AML-193 (cell line): ENCODE measurements around the gene DDX19B.
"Not testable (repeated sequence)": the region's sequence is repeated elsewhere in the genome, so short reads cannot be mapped to it uniquely, and the experiment has no call there.

ENCODE experiments used
- DNase-seq, 2 experiments: peaks; one replicate each; lab custom pipeline; 2025; lab: John Stamatoyannopoulos, UW

Gene DDX19B

DNA sequence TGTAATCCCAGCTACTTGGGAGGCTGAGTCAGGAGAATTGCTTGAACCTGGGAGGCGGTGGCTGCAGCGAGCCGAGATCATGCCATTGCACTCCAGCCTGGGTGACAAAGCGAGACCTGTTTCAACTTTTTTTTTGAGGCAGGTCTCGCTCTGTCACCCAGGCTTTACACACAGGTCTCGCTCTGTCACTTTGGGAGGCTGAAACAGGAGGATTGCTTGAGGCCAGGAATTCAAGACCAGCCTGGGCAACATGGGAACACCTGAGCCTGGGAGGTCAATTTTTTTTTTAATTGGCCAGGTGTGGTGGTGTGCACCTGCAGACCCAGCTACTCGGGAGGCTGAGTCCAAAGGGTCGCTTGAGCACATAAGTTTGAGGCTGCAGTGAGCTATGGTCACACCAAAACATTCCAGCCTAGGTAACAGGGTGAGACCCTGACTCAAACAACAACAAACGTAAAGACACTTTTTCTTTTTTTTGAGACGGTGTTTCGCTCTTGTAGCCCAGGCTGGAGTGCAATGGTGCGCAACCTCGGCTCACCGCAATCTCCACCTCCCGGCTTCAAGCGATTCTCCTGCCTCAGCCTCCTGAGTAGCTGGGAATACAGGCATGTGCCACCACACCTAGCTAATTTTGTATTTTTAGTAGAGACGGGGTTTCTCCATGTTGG lies 11.5 kb upstream of the DDX19B start:
- DNase-seq, result not testable (repeated sequence)

DNA sequence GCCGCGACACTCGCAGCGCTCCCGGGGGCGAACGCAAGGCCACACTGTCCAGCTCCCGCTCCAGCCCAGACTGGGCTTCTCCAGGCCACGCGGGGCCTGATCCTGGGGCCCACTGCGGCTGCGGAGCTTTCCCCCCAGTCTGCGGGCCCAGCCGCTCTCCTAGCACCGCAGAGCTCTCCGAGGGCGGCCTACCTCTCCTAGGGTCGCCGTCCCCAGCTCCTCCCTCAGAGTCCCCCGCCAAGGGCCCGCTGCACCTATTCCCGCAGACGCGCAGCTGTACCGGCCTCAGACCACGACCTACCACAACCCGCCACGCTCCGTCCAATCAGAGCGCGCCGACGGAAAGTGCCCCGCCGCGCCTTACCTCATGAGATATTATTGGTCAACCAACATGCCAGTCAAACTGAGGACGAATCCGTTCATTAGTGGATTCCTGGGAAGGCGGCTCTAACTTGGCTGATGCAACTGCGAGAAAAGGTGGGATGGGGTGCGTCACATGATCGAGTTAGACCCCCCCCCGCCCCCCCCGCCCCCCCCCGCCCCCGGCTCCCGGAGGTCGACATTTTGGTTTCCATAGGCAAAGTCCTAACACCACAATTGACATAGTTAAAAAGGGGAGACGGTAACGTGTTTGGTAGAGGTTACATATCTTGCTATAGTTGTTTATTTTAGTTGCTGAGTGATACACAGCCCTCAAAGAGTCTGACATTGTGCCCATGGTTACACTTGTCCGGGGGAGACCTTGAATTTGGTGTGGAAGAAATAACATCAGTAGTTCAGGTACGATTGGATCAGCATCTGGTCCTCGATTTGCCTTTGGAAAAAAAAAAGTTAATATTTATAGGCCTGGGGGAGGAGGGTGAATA lies 9.5 kb upstream of the DDX19B start, which contains the start of gene AARS1:
AARS1 (minus strand) TSS at position 278 of the 866 bp plus-strand sequence. CDS start 6,743 bp downstream, outside the sequence.
- DNase-seq, result peak; percentile 92 to 96

DNA sequence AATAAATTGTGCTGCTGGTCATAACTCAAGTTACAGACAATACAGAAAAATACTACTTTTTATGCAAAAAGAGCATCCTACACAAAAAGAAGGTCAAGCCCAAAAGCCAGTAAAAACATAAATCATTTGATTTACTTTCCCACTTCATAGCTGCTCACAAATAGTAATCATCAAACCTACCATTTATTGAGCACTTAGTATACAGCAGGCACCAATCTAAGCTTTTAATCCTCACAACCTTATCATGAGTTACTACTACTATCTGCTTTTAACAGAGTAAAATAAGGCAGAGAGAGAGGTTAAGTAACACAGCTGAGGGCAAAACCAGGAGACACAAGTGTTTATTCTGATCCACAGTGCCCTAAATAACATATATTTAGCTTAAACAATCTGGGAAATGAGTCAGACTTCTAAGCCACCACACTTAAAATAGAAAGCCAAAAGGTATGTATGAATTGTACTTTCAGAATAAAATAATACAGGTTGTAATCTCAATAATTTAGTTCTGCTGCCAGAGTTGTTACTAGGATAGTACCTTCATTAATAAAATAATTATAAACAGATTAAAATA lies 8.0 kb upstream of the DDX19B start:
- no peak for DNase-seq

DNA sequence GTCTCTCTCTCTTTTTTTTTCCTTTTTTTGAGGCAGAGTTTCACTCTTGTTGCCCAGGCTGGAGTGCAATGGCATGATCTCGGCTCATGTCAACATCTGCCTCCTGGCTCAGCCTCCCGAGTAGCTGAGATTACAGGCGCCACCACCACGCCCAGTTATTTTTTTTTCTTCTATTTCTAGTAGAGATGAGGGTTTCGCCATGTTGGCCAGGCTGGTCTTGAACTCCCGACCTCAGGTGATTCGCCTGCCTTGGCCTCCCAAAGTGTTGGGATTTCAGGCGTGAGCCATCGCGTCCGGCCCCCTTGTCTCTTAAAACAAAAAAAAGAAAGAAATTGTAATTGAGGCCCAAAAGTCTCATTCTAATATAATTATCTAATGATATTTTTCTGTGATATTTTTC lies 6.8 kb upstream of the DDX19B start:
- DNase-seq, result not testable (repeated sequence)

DNA sequence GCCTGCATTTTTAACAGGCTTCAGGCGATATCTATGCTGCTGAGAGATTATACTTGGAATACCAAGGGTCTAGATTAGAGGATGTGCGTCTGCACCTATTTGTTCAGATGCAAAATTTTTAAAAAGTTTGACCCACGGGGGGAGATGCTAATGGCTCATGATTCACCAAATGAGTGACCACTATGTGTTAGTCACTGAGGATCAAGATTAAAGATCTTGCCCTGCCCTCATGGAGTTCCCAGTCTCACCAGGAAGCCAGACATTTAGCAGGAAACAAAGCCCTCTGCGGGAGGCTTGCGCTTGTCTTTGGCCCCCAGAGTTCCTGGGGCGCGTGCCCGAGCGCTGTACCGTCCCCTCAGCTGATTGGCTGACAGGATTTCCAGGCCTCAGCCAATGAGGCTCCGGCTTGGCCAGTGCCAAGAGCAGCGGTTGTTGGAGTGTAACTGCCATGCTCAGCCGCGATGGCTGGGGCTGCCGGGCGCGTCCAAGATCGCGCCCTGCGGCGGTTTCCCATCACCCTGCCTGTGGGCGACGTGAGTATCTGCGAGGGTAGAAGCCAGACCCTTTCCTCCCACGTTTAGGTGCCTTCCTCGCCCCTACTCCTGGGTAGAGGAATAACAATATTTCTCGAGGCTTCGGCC lies 4.5 kb upstream of the DDX19B start:
- DNase-seq, result no peak

DNA sequence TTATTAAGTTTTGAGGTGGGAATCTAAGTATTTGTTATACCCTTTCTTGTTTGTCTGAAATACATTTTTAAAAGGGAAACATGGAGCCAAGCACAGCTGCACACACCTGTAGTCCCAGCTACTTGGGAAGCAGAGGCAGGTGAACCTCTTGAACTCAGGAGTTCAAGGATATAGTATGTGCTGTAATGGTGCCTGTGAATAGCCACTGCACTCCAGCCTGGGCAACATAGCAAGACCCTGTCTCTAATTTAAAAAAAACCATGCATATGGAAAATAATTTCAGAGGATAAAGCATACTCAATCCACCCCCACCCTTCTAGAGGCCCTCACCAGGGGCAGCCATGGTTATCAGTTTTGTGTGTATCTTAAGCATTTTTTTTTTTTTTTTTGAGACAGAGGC lies 3.4 kb upstream of the DDX19B start:
- DNase-seq, result no peak

DNA sequence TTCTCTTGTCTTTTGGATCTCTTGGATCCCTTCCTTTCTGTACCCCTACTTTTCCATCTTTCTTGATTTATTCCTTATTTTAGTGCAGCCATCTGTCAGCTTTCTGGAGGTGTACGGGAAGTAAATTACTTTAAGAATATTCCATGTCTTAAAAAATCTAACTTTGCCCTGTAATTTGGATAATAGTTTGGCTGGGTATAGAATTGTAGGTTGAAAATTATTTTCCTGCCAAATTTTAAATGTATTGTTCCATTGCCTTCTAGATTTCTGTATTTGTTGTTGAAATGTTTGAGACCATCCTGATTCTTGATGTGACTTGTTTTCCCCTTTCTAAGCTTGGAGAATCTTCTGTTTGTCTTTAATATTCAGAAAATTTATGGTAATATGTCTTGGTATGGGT lies 2.1 kb downstream of the DDX19B start:
- no peak for DNase-seq

DNA sequence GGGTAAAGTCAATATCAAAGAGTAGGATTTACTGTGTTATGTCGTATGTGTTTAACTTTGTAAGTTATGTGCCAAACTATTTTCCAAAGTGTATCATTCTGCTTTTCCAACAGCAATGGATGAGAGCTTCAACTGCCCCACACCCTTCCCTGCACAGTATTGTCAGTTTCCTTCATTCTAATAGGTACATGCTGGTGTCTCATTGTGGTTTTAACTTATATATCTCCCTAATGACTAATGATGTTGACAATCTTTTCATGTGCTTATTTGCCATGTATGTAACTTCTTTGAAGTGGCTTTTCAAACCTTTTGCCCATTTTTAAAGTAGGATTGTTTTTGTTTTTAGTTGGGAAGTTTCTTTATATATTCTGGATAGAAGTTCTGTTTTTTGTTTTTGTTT lies 3.8 kb downstream of the DDX19B start:
- no peak for DNase-seq

DNA sequence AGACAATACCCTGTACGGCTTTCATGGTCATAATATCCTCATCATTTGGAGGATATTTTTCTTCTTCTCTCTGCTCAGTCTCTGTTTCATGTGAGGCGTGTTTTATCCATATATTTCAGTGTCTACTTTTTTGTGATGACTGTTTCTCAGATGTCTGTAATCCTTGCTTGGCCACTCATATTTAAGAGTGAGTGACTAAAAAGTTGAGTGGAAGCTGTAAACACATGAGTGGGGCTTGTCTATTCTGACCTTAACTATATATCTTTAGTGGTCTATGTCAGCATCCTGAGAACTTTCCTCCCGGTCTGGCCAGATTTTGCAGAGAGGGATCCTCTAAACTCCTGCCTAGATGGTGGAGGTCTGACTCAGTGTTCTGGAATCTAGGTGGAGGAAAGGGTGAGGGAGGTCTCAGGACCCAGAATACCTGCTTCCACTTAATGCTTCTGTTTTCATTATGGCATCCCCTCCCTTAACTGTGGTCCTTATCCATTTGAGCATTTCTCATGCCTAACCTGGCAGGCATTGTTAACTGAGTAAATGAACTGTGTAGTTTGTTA lies 6.0 kb downstream of the DDX19B start:
- DNase-seq, result no peak

DNA sequence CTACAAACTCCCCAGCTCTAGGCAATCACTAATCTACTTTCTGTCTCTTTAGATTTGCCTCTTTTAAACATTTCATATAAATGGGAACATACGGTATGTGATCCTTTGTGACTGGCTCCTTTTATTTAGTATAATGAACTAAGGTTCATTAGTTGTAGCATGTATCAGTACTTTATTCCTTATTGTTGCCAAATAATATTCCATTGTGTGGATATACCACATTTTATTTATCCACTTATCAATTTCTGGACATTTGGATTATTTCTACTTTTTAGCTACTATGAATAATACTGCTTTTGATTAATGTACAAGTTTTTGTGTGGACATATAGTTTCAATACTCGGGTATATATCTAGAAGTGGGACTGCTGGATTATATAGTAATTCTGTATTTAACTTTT lies 7.9 kb downstream of the DDX19B start:
- no peak for DNase-seq

DNA sequence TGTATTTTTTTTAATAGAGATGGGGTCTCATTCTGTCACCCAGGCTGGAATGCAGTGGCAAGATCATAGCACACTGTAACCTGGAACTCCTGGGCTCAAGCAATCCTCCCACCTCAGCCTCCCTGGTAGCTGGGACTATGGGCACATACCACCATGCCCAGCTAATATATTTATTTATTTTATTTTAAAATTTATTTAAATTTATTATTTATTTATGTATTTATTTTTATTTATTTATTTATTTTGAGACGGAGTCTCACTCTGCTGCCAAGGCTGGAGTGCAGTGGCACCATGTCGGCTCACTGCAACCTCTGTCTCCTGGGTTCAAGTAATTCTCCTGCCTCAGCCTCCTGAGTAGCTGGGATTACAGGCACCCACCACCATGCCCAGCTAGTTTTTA lies 8.7 kb downstream of the DDX19B start:
- DNase-seq, result not testable (repeated sequence)

DNA sequence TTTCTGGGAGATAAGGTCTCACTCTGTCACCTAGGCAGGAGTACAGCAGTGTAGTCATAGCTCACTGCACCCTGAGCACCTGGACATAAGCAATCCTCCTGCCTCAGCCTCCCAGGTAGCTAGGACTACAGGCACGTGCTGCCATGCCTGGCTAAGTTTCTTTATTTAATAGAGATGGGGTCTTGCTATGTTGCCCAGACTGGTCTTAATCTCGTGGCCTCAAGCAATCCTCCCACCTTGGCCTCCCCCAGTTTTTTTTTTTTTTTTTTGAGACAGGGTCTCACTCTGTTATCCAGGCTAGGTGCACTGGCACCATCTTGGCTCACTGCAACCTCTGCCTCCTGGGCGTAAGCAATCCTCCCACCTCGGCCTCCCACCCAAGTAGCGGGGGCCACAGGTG lies 21.1 kb downstream of the DDX19B start:
- no peak for DNase-seq

DNA sequence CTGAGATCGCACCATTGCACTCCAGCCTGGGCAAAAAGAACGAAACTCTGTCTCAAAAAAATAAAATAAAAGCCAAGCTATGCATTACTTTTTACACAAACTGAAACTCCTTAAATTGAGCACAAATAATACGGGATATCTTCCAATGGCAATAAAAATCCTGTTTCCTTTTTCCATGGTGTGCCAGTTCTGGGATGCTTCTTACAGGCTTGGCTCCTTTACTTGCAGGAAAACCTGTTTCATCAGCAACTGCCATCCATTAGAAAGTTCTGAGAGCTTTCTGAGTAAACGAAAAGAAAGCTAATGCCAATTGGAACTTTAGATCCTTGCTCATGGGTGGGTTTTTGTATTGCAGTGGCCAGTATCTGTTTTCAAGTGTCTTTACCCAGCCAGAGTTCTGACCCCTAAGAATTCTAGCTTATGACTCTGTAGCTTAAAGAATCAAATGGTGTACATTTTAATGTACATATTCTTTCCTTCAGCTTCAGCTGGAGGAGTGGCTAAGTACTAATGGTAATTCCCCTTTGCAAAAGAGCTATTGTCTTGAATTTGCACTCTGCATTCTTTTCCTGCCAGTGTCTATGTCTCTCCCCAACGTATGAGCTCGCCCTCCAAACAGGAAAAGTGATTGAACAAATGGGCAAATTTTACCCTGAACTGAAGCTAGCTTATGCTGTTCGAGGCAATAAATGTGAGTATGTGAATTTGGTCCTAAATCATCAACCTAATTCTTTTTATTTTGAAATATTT lies 26.2 kb downstream of the DDX19B start:
- no peak for DNase-seq

DNA sequence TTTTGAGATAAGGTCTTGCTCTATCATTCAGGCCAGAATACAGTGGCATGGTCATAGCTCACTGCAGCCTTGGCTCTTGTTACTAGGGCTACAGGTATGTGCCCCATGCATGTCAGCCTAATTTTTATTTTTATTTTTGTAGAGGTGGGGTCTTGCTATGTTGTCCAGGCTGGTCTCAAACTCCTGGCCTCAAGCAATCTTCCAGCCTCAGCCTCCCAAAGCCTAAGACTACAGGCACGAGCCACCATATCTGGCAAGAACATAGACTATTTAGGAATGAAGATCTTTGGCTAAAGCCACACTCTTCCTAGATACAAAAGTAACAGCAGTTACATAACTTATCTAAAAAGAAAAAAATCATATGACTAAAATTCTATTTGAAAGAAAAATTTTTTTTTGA lies 32.1 kb downstream of the DDX19B start:
- no peak for DNase-seq

DNA sequence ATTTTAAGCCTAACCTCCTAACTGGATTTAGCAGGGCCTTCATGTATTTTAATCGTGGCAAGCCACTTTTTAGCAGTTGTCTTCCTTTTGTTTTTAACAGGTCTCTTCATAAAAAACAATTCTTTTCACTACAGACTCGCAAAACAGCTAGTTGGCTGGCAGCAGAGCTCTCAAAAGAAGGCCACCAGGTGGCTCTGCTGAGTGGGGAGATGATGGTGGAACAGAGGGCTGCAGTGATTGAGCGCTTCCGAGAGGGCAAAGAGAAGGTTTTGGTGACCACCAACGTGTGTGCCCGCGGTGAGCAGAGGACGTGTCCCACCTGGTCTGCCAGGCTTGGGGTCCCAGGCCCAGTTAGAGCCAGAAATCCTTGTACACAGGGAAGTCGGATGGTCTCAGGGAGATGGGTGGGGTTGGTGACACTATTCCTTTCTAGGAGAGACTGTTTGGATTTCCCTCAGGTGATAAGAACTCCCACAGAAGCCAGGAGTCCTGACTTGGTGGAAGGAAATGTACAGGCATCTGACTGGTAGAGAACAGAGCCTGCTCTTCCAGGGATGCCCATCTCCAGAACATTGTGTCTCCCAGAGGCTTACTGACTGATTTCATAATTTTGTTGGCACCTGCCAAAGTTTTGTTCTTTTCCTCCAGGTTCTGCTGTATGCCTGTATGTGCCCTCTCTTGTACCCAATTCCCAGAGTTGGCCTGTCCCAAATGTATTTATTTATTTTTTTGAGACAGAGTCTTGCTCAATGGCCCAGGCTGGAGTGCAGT lies 32.8 kb downstream of the DDX19B start:
- DNase-seq, result no peak

DNA sequence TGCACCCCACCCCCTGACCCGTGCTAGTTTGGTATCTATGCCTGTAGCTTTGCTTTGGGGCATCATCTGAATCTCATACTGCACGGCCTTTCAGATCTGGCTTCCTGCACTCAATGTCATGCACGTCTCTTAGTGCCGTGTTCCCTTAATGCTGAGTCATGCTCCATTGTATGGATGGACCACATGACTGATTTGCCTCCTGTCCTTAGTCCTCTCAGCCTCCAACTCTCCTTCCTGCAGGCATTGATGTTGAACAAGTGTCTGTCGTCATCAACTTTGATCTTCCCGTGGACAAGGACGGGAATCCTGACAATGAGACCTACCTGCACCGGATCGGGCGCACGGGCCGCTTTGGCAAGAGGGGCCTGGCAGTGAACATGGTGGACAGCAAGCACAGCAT lies 33.7 kb downstream of the DDX19B start:
- not testable (repeated sequence) for DNase-seq

DNA sequence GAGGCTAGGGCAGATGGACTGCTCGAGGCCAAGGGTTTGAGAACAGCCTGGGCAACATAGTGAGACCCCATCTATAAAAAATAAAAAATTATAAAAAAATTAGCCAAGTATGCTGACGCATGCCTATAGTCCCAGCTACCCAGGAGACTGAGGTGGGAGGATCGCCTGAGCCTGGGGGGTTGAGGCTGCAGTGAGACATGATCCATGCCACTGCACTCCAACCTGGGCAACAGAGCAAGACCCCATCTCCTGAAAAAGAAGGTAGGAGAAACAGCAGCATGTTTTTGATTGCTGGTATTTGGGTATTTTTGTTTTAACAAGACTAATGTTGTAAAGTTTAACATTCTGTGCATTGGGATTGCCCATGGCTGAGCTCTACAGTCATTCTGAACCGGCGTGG lies 38.8 kb downstream of the DDX19B start:
- no peak for DNase-seq

DNA sequence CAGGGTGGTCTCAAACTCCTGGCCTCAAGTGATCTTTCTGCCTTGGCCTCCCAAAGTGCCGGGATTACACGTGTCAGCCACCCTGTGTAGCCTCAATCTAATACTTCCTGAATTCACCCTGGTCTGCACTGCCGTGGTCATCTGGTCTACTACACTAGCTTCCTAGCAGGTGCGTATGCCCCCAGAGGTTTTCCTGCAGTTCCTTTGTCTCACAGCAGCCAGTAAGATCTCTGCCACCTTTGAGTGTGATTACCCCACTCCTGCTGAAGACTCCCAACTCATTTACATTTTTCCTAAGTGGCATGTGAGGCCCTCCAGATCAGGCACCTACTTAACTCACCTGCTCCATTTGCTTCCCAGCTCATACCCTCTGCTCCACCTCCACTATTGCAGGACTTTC lies 42.6 kb downstream of the DDX19B start:
- DNase-seq, result no peak

DNA sequence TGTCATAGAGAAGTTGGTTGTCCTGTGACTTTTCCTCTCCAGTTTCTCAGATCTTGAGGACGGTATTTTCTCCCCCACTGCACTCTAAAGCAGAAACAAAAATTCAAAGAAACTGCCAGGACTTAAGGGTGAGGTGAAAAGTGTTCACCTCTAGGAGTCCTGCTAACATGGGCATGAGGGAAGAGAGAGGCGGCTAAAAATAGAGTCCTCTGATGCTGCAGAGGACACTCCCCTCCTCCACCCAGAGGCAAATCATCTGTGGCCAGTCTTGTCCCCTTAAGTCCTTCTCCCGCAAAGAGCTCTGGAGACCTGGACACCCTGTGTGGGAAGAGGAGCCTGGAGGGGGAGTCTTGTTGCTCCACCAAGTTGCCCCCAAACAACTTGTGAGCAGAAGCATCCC lies 43.0 kb downstream of the DDX19B start:
- no peak for DNase-seq

DNA sequence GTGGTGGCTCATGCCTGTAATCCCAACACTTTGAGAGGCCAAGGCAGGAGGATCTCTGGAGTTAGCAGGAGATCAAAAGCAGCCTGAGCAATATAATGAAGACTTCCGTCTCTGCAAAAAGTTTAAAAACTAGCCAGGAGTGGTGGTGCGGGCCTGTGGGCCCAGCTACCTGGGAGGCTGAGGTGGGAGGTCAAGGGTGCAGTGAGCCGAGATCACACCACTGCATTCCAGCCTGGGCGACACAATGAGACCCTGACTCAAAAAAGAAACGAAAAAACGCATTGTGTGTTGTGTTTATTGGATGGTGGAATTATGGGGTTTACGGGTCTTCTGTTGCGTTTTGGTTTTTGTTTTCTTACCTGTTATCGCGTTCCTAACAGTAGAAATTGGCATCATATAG lies 46.9 kb downstream of the DDX19B start:
- DNase-seq, result no peak

DNA sequence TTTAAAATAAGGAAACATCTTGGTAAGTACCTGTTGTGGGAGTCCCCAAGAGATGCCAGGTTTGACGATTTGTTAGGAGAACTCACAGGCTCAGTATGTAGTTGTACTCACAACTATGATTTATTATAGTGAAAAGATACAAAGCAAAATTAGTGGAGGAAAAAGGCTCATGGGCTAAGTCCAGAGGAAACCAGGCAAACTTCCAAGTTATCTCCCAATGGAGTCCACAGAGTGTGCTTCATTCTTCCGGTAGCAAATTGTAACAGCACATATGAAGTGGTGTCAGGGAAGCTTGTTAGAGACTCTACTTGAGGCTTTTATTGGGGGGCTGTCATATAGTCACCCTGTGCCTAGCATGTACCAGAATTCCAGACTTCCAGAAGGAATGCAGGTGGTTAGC lies 50.0 kb downstream of the DDX19B start:
- DNase-seq, result no peak
